Measurements from ENCODE around the gene TANGO6. TPM values are rescaled to one million over a fixed set of nuclear protein-coding genes. Genes with fewer than 3 reads are reported as not detected.

The TANGO6 gene
- total RNA-seq, 2 experiments from 2014 or later = 22.7 to 22.8 TPM

DNA sequence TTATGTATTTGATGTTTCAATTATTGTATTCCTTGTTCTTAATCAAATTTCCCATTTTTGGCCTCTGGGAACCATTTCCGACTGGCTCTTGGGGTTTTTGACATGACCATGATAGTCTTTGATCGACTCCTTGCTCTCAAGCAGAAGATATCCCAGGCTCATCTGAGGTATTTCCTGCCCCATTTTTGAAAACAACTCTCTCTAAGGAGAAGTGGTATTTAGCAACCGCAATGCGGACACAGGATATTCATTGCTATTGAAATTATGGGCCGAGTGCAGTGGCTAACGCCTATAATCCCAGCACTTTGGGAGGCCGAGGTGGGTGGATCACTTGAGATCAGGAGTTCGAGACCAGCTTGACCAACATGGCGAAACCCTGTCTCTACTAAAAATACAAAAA lies 5.5 kb downstream of the TANGO6 start:
- H3K36me3 ChIP-seq (ENCODE audit: insufficient read depth, low read length) = peaks cover 2% of the 10 kb centered on the region; the same call in 1 of the 2 replicates
- no peak overlapping the region for H3K27ac ChIP-seq (ENCODE audit: low read depth, low read length, poor library complexity, severe bottlenecking)
- H3K4me2 ChIP-seq (ENCODE audit: low read length) = no peak overlapping the region
- CTCF ChIA-PET (ENCODE audit: unreplicated experiment) = no interaction called here
- H3K4me1 ChIP-seq (ENCODE audit: insufficient read depth, low read length, poor library complexity, severe bottlenecking) = peaks cover 9% of the 10 kb centered on the region
- no peaks in the 10 kb centered on the region for H3K9me3 ChIP-seq (ENCODE audit: low read length)
- H3K9me2 ChIP-seq (ENCODE audit: insufficient read depth, low read length) = no peaks in the 10 kb centered on the region
- no peak overlapping the region for H3K4me3 ChIP-seq (ENCODE audit: low read depth, low read length, poor library complexity, severe bottlenecking)
- BruUV-seq (replicated peaks) = no TSS peak
- no peak for DNase-seq (ENCODE audit: low spot score)
- H4K20me1 ChIP-seq (ENCODE audit: insufficient read depth, low read length) = no peaks in the 10 kb centered on the region
- intact Hi-C loops (cut with micrococcal nuclease; ENCODE audit: unreplicated experiment) = loop anchor here (10.0 kb wide), 1 partner anchor 324 kb away; no protein-coding TSS in a partner anchor
- TF ChIP-seq, protein P1, sequence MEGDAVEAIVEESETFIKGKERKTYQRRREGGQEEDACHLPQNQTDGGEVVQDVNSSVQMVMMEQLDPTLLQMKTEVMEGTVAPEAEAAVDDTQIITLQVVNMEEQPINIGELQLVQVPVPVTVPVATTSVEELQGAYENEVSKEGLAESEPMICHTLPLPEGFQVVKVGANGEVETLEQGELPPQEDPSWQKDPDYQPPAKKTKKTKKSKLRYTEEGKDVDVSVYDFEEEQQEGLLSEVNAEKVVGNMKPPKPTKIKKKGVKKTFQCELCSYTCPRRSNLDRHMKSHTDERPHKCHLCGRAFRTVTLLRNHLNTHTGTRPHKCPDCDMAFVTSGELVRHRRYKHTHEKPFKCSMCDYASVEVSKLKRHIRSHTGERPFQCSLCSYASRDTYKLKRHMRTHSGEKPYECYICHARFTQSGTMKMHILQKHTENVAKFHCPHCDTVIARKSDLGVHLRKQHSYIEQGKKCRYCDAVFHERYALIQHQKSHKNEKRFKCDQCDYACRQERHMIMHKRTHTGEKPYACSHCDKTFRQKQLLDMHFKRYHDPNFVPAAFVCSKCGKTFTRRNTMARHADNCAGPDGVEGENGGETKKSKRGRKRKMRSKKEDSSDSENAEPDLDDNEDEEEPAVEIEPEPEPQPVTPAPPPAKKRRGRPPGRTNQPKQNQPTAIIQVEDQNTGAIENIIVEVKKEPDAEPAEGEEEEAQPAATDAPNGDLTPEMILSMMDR (conservative IDR thresholded peaks at IDR 0.05; ENCODE audit: low read length) = no peak
- no peak for TF ChIP-seq EZH2phosphoT487 (IDR thresholded peaks at IDR 0.05; ENCODE audit: borderline replicate concordance, low read depth, low read length)
- H2AFZ ChIP-seq (ENCODE audit: low read length) = no peak overlapping the region
- POLR2A ChIA-PET = no interaction called here
- peaks cover 9% of the 10 kb centered on the region; the same call in 1 of the 2 replicates for H3K79me2 ChIP-seq (ENCODE audit: insufficient read depth, low read depth, low read length)

DNA sequence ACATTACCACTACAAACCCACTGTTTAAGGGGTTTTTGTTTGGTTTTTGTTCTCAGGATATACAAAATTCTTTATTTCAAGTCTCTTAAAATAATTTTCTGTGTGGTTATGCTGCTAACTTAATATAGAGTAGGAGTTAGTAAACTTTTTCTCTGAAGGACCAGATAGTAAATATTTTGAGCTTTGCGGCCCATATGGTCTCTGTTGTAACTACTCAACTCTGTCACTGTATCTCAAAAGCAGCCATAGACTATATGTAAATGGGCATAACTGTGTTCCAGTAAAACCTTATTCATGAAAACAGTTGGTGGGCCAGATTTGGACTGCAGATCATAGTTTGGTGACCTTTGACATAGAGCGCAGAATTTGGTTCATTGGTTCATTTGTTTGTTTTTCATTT lies 7.2 kb downstream of the TANGO6 start:
- no peak overlapping the region for H2AFZ ChIP-seq (ENCODE audit: low read length)
- ChIA-PET POLR2A (interaction anchor here (0.7 kb wide), 2 partner anchors 19 to 531 kb away, joined by 3 read pairs; no protein-coding TSS in a partner anchor), CTCF (ENCODE audit: unreplicated experiment) (no interaction called here)
- BruUV-seq (replicated peaks) = no TSS peak
- H3K4me3 ChIP-seq (ENCODE audit: low read depth, low read length, poor library complexity, severe bottlenecking) = no peak overlapping the region
- H3K9me3 ChIP-seq (ENCODE audit: low read length) = no peaks in the 10 kb centered on the region
- peaks cover 2% of the 10 kb centered on the region; the same call in 1 of the 2 replicates for H3K36me3 ChIP-seq (ENCODE audit: insufficient read depth, low read length)
- DNase-seq (ENCODE audit: low spot score) = no peak
- no peaks in the 10 kb centered on the region for H3K79me2 ChIP-seq (ENCODE audit: insufficient read depth, low read depth, low read length)
- H3K4me2 ChIP-seq (ENCODE audit: low read length) = no peak overlapping the region
- H3K27ac ChIP-seq (ENCODE audit: low read depth, low read length, poor library complexity, severe bottlenecking) = no peak overlapping the region
- H4K20me1 ChIP-seq (ENCODE audit: insufficient read depth, low read length) = no peaks in the 10 kb centered on the region
- intact Hi-C loops (cut with micrococcal nuclease; ENCODE audit: unreplicated experiment) = no loop called here
- no peak for TF ChIP-seq EZH2phosphoT487 (IDR thresholded peaks at IDR 0.05; ENCODE audit: borderline replicate concordance, low read depth, low read length)
- TF ChIP-seq, protein P1 (conservative IDR thresholded peaks at IDR 0.05; ENCODE audit: low read length) = no peak
- peaks cover 4% of the 10 kb centered on the region for H3K4me1 ChIP-seq (ENCODE audit: insufficient read depth, low read length, poor library complexity, severe bottlenecking)
- no peaks in the 10 kb centered on the region for H3K9me2 ChIP-seq (ENCODE audit: insufficient read depth, low read length)

DNA sequence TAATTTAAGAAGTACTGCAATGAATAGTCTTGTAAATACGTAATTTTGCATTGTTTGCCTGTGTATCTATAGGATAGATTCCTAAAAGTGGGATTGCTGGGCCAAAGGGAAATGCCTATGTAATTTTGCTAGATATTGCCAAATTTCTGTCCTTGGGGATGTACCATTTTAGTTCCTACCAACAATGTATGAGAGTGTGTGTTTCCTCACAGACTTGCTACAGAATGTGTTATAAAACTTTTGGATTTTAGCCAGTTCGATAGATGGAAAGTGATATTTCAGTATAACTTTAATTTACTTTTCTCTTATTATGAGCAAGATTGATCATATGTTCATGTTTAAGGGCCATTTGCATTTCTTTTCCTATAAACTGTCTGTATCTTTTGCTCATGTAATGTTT lies 8.3 kb downstream of the TANGO6 start:
- no TSS peak for BruUV-seq (replicated peaks)
- ChIA-PET POLR2A (interaction anchor here (1.0 kb wide), 1 partner anchor 20 kb away, joined by 3 read pairs; no protein-coding TSS in a partner anchor), CTCF (ENCODE audit: unreplicated experiment) (no interaction called here)
- no peak overlapping the region for H3K4me2 ChIP-seq (ENCODE audit: low read length)
- no peak overlapping the region for H3K4me3 ChIP-seq (ENCODE audit: low read depth, low read length, poor library complexity, severe bottlenecking)
- no peak overlapping the region for H3K27ac ChIP-seq (ENCODE audit: low read depth, low read length, poor library complexity, severe bottlenecking)
- intact Hi-C loops (cut with micrococcal nuclease; ENCODE audit: unreplicated experiment) = no loop called here
- DNase-seq (ENCODE audit: low spot score) = no peak
- H2AFZ ChIP-seq (ENCODE audit: low read length) = no peak overlapping the region
- H3K9me2 ChIP-seq (ENCODE audit: insufficient read depth, low read length) = no peaks in the 10 kb centered on the region
- peaks cover 4% of the 10 kb centered on the region for H3K4me1 ChIP-seq (ENCODE audit: insufficient read depth, low read length, poor library complexity, severe bottlenecking)
- no peaks in the 10 kb centered on the region for H3K9me3 ChIP-seq (ENCODE audit: low read length)
- TF ChIP-seq, protein P1 (conservative IDR thresholded peaks at IDR 0.05; ENCODE audit: low read length) = no peak
- no peak for TF ChIP-seq EZH2phosphoT487 (IDR thresholded peaks at IDR 0.05; ENCODE audit: borderline replicate concordance, low read depth, low read length)
- H3K36me3 ChIP-seq (ENCODE audit: insufficient read depth, low read length) = peaks cover 2% of the 10 kb centered on the region; the same call in 1 of the 2 replicates
- H3K79me2 ChIP-seq (ENCODE audit: insufficient read depth, low read depth, low read length) = no peaks in the 10 kb centered on the region
- H4K20me1 ChIP-seq (ENCODE audit: insufficient read depth, low read length) = no peaks in the 10 kb centered on the region
